Endothelial cell of umbilical vein (primary cell): ENCODE results near the gene GPS1.

Experiments used
- EZH2 ChIP-seq: IDR thresholded peaks from 2 replicates; pipeline ENCODE4 v1.6.1; 2012; ENCODE audit warnings: borderline replicate concordance, low read depth, mild to moderate bottlenecking, moderate library complexity, low read length, inconsistent platforms; ENCODE audit not compliant: severe bottlenecking
- FOS ChIP-seq: IDR thresholded peaks from 2 replicates; pipeline ENCODE4 v1.6.1; 2011; ENCODE audit warnings: mild to moderate bottlenecking, low read length, moderate library complexity, borderline replicate concordance; ENCODE audit not compliant: insufficient read depth
- GATA2 ChIP-seq: IDR thresholded peaks from 2 replicates; pipeline ENCODE4 v1.7.0; 2011; ENCODE audit warnings: low read depth, mild to moderate bottlenecking, moderate library complexity, mixed read lengths, low read length; ENCODE audit not compliant: insufficient read length, insufficient read depth
- JUN ChIP-seq: IDR thresholded peaks from 2 replicates; pipeline ENCODE4 v1.6.1; 2011; ENCODE audit warnings: borderline replicate concordance, low read depth; ENCODE audit not compliant: insufficient read length, insufficient read depth
- MYC ChIP-seq: IDR thresholded peaks from one replicate; pipeline ENCODE4 v1.6.1; 2011; ENCODE audit warnings: mild to moderate bottlenecking, low read depth, low read length
- POLR2A ChIP-seq: IDR thresholded peaks from 2 replicates; pipeline ENCODE4 v1.6.1; 2012; ENCODE audit warnings: low read depth, mild to moderate bottlenecking, control low read depth, low read length
- POLR2AphosphoS5 ChIP-seq: IDR thresholded peaks from 2 replicates; pipeline ENCODE4 v1.6.1; 2012; ENCODE audit warnings: low read depth, mild to moderate bottlenecking, control low read depth, low read length, moderate library complexity; ENCODE audit not compliant: insufficient read depth
- TF ChIP-seq, protein P1 (sequence below), 2 donors: IDR thresholded peaks; 1 replicate in 1 of 2; 2 replicates in 1 of 2; pipeline ENCODE4 v1.5.1; 2011; ENCODE audit warnings: low read length in 2 of 2, mild to moderate bottlenecking in 2 of 2, moderate library complexity in 2 of 2, control low read depth in 1 of 2, inconsistent platforms in 1 of 2, low read depth in 1 of 2; ENCODE audit not compliant: insufficient read depth in 1 of 2; ENCODE audit errors: extremely low read depth in 1 of 2
- TF ChIP-seq, protein P2 (sequence below): IDR thresholded peaks from 2 replicates; pipeline ENCODE4 v1.6.1; 2011; ENCODE audit not compliant: insufficient read depth, insufficient read length

DNA sequence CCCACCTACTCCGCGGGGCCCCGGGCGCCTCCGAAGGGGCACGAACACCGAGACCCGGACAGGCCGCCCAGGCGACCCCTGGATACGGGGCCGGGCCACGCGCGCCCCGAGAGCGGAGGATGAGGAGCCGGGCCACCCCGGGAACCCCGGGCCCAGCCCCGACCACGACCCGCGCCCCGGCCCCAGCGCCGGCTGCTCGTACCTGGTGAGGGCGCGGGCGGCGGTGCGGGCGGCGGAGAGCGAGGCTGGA lies 46.1 kb downstream of the GPS1 start:
- TF ChIP-seq POLR2A (no peak), POLR2AphosphoS5 (no peak), EZH2 (no peak), JUN (no peak), FOS (no peak), MYC (no peak), GATA2 (no peak)
- TF ChIP-seq, protein P1, sequence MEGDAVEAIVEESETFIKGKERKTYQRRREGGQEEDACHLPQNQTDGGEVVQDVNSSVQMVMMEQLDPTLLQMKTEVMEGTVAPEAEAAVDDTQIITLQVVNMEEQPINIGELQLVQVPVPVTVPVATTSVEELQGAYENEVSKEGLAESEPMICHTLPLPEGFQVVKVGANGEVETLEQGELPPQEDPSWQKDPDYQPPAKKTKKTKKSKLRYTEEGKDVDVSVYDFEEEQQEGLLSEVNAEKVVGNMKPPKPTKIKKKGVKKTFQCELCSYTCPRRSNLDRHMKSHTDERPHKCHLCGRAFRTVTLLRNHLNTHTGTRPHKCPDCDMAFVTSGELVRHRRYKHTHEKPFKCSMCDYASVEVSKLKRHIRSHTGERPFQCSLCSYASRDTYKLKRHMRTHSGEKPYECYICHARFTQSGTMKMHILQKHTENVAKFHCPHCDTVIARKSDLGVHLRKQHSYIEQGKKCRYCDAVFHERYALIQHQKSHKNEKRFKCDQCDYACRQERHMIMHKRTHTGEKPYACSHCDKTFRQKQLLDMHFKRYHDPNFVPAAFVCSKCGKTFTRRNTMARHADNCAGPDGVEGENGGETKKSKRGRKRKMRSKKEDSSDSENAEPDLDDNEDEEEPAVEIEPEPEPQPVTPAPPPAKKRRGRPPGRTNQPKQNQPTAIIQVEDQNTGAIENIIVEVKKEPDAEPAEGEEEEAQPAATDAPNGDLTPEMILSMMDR (IDR thresholded peaks at IDR 0.05; ENCODE audit: extremely low read depth in 1 of 2, insufficient read depth in 1 of 2, low read depth in 1 of 2, low read length in 2 of 2), result no peak
- TF ChIP-seq, protein P2, sequence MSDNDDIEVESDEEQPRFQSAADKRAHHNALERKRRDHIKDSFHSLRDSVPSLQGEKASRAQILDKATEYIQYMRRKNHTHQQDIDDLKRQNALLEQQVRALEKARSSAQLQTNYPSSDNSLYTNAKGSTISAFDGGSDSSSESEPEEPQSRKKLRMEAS, result no peak
